Skeletal muscle cell (primary cell): ENCODE results near the gene OCSTAMP.

Source experiments
- DNase-seq: peaks from one replicate; pipeline ENCODE4 v3.0.0-alpha.2; 2010; ENCODE audit warnings: low read depth
- H3K4me3 ChIP-seq: 2 replicates; pipeline ENCODE4 v1.5.1; 2011; ENCODE audit warnings: low read depth, mild to moderate bottlenecking, control low read depth, low read length, moderate library complexity

OCSTAMP gene

DNA sequence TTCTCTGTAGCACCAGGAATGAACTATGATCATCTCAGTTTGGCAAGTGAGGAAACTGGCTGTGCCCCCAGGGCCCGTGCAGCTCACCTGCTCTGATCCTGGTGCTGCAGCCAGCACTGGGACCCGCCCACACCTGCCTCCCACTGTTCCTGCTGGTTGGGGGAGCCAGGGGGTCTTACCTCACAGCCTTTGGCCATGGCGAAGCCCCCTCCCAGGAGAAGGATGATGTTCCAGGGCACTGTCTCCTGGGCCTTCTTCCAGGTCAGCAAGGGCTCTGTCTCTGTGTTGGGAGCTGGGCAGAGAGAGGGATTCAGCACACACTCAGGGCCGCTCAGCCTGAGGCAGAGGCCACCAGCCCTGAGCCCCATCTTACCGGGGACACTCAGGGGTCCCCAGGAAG, 24.9 kb upstream of the OCSTAMP start:
- no peak overlapping the region for H3K4me3 ChIP-seq
- DNase-seq, result no peak

DNA sequence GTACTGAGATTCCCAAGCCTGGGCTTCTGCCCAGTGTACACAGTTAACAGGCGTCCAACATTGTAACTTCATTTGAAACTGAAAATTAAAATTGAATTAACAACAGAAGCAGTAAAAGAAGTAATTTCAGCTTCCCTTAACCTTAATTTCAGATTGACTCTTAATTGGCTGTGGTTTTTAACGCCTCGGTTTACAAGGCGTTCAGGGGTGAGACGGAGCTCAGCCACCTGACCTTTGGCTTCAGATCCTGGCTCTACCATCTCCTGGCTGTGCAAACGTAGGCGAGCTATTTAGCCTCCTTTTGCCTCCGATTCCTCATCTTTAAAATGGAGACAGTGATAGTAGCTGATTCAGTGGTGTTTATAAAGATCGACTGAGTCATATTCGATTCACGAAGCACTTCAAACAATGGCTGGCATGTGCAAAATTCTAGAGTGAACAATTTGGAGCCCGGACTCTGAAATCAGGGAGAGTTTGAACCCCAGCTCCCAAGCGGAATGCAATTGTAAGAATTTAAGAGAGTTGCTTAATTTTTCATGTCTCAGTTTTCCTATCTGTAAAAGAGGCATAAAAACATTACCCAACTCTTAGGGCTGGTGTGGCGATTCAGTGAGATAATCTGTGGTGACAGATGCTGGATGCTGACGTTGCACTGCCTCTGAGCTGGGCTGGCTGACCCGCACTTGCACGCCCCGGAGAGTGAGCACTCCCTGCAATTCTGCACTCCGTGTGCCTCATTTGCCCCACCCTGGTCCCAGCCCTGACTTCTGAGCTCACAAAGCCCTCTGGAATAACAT, 23.5 kb upstream of the OCSTAMP start:
- no peak overlapping the region for H3K4me3 ChIP-seq
- no peak for DNase-seq

- H3K4me3 ChIP-seq, result no peak overlapping the region
- no peak for DNase-seq
Observed at GRCh38 chr20:46573234-46573633, 22.8 kb upstream of the OCSTAMP start.

DNA sequence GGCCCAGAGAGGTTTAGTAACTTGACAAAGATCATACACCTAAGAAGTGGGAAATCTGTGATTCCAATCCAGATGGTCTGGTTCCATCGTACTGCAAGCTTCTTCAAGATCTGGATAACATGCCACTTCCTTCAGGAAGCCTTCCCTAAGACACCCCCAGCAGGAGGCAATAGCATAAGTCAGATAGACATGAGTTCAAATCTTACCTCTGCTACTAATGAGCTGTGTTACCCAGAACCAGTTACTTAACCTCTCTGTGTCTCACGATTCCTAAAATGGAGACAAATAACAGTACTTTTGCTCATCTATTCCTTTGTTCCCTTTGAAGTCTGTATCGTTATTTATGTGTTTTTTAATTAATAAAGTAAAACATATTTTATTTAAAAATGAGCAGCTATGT, 22.3 kb upstream of the OCSTAMP start:
- no peak overlapping the region for H3K4me3 ChIP-seq
- DNase-seq, result no peak

GRCh38 chr20:46572153-46572552, 21.7 kb upstream of the OCSTAMP start:
- DNase-seq, result no peak
- no peak overlapping the region for H3K4me3 ChIP-seq

- no peak overlapping the region for H3K4me3 ChIP-seq
- DNase-seq, result no peak
Observed at GRCh38 chr20:46571418-46571817, 21.0 kb upstream of the OCSTAMP start.

DNA sequence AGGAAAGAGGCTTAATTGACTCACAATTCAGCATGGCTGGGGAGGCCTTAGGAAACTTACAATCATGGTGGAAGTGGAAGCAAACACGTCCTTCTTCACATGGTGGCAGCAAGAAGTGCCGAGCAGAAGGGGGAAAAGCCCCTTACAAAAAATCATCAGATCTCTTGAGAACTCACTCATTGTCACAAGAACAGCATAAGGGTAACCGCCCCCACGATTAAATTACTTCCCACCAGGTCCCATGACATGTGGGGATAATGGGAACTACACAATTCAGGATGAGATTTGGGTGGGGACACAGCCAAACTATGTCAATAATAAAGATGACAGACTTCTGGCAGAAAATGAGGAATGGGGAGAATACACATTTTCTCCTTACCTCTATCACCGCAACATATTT, 20.5 kb upstream of the OCSTAMP start:
- H3K4me3 ChIP-seq, result no peak overlapping the region
- DNase-seq, result no peak

DNA sequence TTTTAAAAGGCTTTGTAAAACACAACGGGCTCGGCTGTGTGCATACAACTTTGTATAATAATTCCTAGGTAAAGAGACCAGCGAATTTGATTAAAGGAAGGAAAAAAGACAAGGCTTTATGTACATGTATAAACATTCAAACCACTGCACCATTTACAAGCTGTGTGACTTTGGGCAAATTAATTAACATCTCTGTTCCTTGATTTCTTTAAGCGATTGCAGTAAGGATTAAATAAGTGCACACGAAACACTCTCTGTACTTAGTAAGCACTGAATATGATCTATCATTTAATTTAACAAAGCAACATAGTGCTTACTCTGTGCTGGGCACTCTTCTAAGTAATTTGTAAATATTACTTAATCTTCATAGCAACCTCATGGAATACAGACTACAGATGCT, 19.5 kb upstream of the OCSTAMP start:
- H3K4me3 ChIP-seq, result no peak overlapping the region
- DNase-seq, result no peak

DNA sequence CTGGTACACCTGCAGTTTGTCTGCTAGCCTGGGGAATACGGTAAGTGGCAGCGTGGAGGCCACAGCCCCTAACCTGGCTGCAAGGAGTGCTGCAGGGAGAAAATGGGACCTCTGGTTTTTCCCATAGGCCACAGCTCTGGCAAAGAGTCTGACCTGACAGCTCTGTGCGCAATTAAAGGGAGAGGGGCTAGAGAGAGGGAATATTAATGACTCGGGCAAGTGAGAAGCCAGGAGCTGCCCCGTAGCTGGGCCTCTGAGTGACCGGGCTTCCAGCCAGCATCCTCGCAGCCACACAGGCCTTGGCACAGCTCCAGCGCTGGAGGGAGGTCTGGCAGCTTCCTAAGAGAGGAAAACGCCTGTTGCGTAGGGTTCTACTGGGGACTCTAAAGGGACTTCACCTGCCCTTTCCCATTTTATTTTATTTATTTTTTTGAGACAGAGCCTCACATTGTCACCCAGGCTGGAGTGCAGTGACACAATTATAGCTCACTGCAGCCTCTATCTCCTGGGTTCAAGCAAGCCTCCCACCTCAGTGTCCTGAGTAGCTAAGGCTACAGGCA, 18.2 kb upstream of the OCSTAMP start:
- H3K4me3 ChIP-seq, result no peak overlapping the region
- DNase-seq, result peak; percentile 52

DNA sequence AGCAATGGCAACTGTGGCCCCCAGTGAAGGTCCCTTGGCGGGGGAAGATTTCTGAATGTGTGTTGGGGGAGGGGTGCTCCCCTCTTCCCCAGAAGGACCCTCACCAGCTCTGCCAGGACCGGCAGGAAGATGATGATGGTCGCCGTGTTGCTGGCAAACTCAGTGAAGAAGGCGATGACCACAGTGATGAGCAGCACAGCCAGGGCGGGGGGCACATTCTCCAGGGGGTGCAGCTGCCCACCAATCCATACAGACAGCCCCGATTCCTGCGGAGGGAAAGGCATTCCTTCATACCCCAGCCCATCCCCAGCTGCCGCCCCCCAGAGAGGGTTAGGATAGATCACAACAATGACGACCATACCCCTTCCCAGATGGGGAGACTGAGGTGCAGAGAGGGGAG, 15.7 kb upstream of the OCSTAMP start:
- no peak for DNase-seq
- H3K4me3 ChIP-seq, result no peak overlapping the region

- H3K4me3 ChIP-seq, result no peak overlapping the region
- no peak for DNase-seq
Observed at GRCh38 chr20:46564241-46564957, 13.9 kb upstream of the OCSTAMP start.

- DNase-seq, result no peak
- H3K4me3 ChIP-seq, result no peak overlapping the region
Observed at GRCh38 chr20:46563860-46564221, 13.4 kb upstream of the OCSTAMP start.

- no peak for DNase-seq
- no peak overlapping the region for H3K4me3 ChIP-seq
Observed at GRCh38 chr20:46563170-46563859, 12.9 kb upstream of the OCSTAMP start.

DNA sequence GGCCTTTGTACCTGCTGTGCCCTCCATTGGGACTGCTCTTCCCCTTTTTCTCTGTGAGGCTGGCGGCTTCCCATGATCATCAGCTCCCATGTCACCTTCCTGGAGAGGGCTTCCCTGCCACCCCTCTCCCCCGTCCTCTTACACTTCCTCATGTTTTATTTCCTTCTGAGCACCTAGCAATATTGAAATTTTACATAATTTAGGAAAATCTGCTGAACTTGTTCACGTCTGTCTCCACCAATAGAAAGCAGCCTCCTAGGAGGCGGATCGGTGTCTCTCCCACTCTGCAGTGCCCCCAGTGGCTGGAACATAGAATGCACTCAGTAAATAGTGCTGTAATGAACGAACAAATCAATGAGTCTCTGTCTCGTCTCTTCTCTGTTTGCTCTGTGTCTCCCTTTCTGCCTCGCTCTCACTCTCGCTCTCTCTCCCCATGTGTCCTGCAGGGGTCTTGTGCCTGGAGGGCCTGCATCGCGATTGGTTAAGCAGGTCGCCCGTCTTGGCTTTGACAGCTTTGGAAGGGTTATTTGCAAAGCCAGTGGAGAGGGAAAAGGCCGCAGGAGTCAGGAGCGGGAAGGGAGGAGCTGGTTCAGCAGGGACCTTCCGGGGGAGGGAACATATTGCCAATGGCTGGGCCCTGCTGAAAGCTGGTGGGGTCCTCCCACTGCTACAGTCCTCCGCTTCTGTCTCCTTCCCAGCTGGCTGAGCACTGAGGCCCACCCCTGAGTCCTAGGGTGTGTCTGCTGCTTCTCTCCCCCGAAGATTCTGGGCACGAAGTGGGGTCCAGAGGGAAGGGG, 12.1 kb upstream of the OCSTAMP start:
- DNase-seq, result no peak
- H3K4me3 ChIP-seq, result peak overlapping the region; percentile 25

DNA sequence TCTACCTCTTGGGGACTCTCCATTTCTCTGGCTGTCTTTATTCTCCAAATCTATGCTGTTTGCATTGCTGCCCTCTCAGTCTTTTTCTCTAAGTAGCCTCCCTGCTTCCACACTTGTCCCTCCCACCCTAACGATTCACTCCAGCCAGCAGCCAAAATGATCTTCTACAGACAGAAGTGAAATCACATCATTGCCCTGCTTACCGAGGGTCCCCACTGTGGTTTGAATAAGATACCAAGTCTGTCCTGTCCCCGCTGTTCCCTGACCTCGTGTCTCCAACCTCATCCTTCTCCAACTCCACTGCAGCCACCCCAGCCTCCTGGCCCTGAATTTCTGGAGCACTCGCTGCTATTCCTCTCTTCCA, 11.5 kb upstream of the OCSTAMP start:
- no peak overlapping the region for H3K4me3 ChIP-seq

DNA sequence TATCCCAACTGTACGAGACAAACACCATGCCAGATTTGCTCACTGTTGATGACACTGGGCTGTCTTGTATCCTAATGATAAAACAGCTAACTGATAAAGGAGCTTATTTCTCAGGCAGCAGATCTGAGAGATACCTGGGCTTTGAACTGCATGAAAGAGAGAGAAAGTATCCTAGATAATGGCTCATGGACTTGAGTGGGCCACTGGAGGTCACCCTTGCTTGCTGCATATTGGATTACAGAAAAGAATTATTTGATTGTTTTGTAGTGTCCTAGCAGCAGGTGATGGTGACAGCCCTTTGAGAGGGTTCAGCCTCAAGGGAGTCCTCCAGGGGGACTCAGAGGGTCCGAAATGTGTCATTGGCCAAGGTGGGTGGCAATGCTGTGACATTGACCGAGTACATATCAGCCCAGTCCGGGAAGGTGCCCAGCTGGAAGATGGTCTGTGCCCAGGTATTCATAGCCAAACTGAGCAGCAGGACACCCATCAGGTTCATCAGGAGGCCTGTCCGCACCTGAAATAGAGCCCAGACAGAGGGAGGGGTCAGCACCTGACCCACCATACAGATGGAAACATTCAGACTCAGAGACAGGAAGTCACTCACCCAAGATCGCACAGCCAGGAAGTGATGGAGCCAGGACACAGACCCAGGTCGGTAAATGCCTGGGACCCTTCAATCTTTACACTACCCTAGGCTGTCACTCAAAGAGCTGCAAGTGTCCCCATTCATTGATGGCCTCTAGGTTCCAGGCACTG, 9.4 kb upstream of the OCSTAMP start:
- DNase-seq, result no peak
- H3K4me3 ChIP-seq, result no peak overlapping the region

More for the DNA sequence above, 11.5 kb upstream of the OCSTAMP start:
- DNase-seq, result no peak

GRCh38 chr20:46559001-46559400, 8.5 kb upstream of the OCSTAMP start:
- H3K4me3 ChIP-seq, result no peak overlapping the region
- no peak for DNase-seq

- peak; percentile 64 for DNase-seq
- no peak overlapping the region for H3K4me3 ChIP-seq
Observed at GRCh38 chr20:46558511-46558959, 8.1 kb upstream of the OCSTAMP start.
